HG02938 (cell line): ENCODE measurements around the gene VN1R5.

ENCODE experiments used
- ATAC-seq: cut with Tn5 transposase; IDR thresholded peaks from one replicate; pipeline ENCODE4 v1.9.1; 2021; ENCODE audit warnings: mild to moderate bottlenecking, moderate library complexity; ENCODE audit not compliant: unreplicated experiment

VN1R5 gene

GRCh38 chr1:247299723-247300381 lies 44.0 kb downstream of the VN1R5 start:
- no peak for ATAC-seq

GRCh38 chr1:247300491-247301175 lies 44.8 kb downstream of the VN1R5 start:
- ATAC-seq: no peak

- ATAC-seq: no peak
These were observed 45.3 kb downstream of the VN1R5 start for GRCh38 chr1:247301176-247301540.

DNA sequence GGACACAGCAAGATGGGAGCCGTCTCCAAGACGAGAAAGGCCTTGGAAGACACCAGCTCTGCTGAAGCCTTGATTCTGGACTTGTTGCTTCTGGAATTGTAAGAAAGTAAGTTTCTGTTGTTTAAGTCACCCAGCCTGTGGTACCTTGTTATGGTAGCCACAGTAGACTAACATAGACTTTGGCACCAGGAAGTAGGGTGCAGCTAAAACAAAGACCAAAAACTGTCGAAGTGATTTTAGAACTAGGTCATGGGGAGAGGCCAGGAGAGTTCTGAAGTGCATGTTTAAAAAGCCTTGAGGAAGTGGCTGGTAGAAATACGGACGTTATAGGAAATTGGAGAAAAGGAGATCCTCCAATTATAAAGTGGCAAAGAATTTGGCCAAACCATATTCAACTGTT lies 47.3 kb downstream of the VN1R5 start:
- ATAC-seq: no peak

DNA sequence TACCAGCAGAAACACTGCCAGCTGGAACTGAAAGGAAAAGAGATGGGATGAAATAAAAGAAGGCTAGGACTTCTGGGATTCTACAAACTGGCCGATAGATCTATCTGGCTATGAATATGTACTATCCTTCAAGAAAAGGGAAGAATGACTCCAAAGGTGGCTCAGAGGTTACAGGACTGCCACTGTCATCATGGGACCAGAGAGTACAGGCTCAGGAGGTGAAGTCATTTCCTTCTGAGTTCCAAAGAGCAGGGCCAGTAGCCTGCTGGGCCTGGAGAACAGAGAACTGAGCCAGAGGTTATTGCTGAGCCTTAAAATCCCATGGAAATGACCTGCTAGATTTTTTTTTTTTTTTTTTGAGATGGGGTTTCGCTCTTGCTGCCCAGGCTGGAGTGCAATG lies 48.2 kb downstream of the VN1R5 start:
- no peak for ATAC-seq
